Upper lobe of right lung (tissue), 1 donor: ENCODE data around the gene PLAC1. TPM values are rescaled to one million over a fixed set of nuclear protein-coding genes. Genes with fewer than 3 reads are reported as not detected.

Source experiments
- ATAC-seq: fragments of 200-7000 bp; cut with Tn5 transposase; one replicate; pipeline ENCODE4 v1.9.1; 2020; ENCODE audit warnings: mild to moderate bottlenecking, moderate library complexity
- DNase-seq: peaks from one replicate; pipeline ENCODE4 v3.0.0-alpha.2; 2020
- H3K27ac ChIP-seq: fragments of 200-600 bp; one replicate; pipeline ENCODE4 v1.8.0; 2022
- H3K27me3 ChIP-seq: fragments of 200-600 bp; one replicate; pipeline ENCODE4 v1.8.0; 2022; ENCODE audit warnings: mild to moderate bottlenecking
- H3K36me3 ChIP-seq: fragments of 200-600 bp; one replicate; pipeline ENCODE4 v1.8.0; 2022
- H3K4me1 ChIP-seq: fragments of 200-600 bp; one replicate; pipeline ENCODE4 v1.8.0; 2022
- H3K4me3 ChIP-seq: fragments of 200-600 bp; one replicate; pipeline ENCODE4 v1.8.0; 2022; ENCODE audit warnings: mild to moderate bottlenecking
- H3K9me3 ChIP-seq: fragments of 200-600 bp; one replicate; pipeline ENCODE4 v1.8.0; 2022
- CTCF ChIP-seq: fragments of 200-600 bp; IDR thresholded peaks from one replicate; pipeline ENCODE4 v1.8.0; 2022; ENCODE audit warnings: antibody characterized with exemption
- intact Hi-C: fragments of 100-400 bp; cut with DNase I; formaldehyde crosslinking; loops from one replicate; pipeline ENCODE4 v1.11.0; 2022
- total RNA-seq: library from RNA; stranded (reverse); fragmentation: NEBNext Ultra II Directional; extraction: Animal tissue kit (Norgen Biotek cat#: 25700); gene quantifications from one replicate; pipeline ENCODE4 v1.2.1, GENCODE V29; 2021
- donor health status: DM: no; HTN: yes; CAD: no; lungs with severe emphysema.

The PLAC1 gene
- total RNA-seq, 1 donor from 2014 or later: not detected

GRCh38 chrX:134685668-134686067 lies 27.4 kb upstream of the PLAC1 start:
- no peak for TF ChIP-seq CTCF
- no peak for ATAC-seq
- Histone ChIP-seq H3K4me1 (no peaks in the 10 kb centered on the region), H3K36me3 (no peaks in the 10 kb centered on the region), H3K4me3 (no peak overlapping the region), H3K9me3 (no peaks in the 10 kb centered on the region), H3K27ac (no peak overlapping the region), H3K27me3 (no peaks in the 10 kb centered on the region)
- no peak for DNase-seq
- intact Hi-C loops: no loop called here

- no peaks in the 10 kb centered on the region for H3K4me1 ChIP-seq
- ATAC-seq: no peak
- TF ChIP-seq CTCF: no peak
Measured at GRCh38 chrX:134684956-134685355, 26.7 kb upstream of the PLAC1 start.

GRCh38 chrX:134683351-134684005 lies 25.2 kb upstream of the PLAC1 start:
- Histone ChIP-seq H3K27ac (no peak overlapping the region), H3K9me3 (no peaks in the 10 kb centered on the region), H3K4me1 (no peaks in the 10 kb centered on the region), H3K36me3 (no peaks in the 10 kb centered on the region), H3K4me3 (no peak overlapping the region), H3K27me3 (no peaks in the 10 kb centered on the region)
- no peak for ATAC-seq
- TF ChIP-seq CTCF: no peak
- intact Hi-C loops: no loop called here
- DNase-seq: no peak

More at GRCh38 chrX:134684956-134685355, 26.7 kb upstream of the PLAC1 start:
- Histone ChIP-seq H3K27ac (no peak overlapping the region), H3K9me3 (no peaks in the 10 kb centered on the region), H3K36me3 (no peaks in the 10 kb centered on the region), H3K4me3 (no peak overlapping the region), H3K27me3 (no peaks in the 10 kb centered on the region)
- intact Hi-C loops: no loop called here
- DNase-seq: no peak

- Histone ChIP-seq H3K27me3 (no peaks in the 10 kb centered on the region), H3K27ac (no peak overlapping the region), H3K36me3 (no peaks in the 10 kb centered on the region), H3K9me3 (no peaks in the 10 kb centered on the region), H3K4me1 (no peaks in the 10 kb centered on the region), H3K4me3 (no peak overlapping the region)
- intact Hi-C loops: no loop called here
- no peak for DNase-seq
- TF ChIP-seq CTCF: no peak
- no peak for ATAC-seq
Measured at GRCh38 chrX:134682081-134682480, 23.8 kb upstream of the PLAC1 start.

GRCh38 chrX:134679644-134680043 lies 21.4 kb upstream of the PLAC1 start:
- Histone ChIP-seq H3K36me3 (no peaks in the 10 kb centered on the region), H3K27me3 (no peaks in the 10 kb centered on the region), H3K4me3 (no peak overlapping the region), H3K4me1 (no peaks in the 10 kb centered on the region), H3K9me3 (no peaks in the 10 kb centered on the region), H3K27ac (no peak overlapping the region)
- DNase-seq (no peak), ATAC-seq (no peak)
- no peak for TF ChIP-seq CTCF
- intact Hi-C loops: no loop called here

GRCh38 chrX:134679221-134679620 lies 20.9 kb upstream of the PLAC1 start:
- Histone ChIP-seq H3K27ac (no peak overlapping the region), H3K9me3 (no peaks in the 10 kb centered on the region), H3K27me3 (no peaks in the 10 kb centered on the region), H3K36me3 (no peaks in the 10 kb centered on the region), H3K4me1 (no peaks in the 10 kb centered on the region), H3K4me3 (no peak overlapping the region)
- intact Hi-C loops: no loop called here
- no peak for TF ChIP-seq CTCF
- ATAC-seq (no peak), DNase-seq (no peak)
